ENCODE measurements around the gene GPR176.

The GPR176 gene

GRCh38 chr15:39935241-39935640, 15.2 kb upstream of the GPR176 start:
- H3K36me3 ChIP-seq (ENCODE audit: control insufficient read depth, insufficient read depth, low read length) = peaks cover 2% of the 10 kb centered on the region; the same call in 1 of the 2 replicates
- H3K4me3 ChIP-seq (replicated peaks; ENCODE audit: low read depth, low read length) = no peak overlapping the region
- TF ChIP-seq CTCF (IDR thresholded peaks at IDR 0.05; ENCODE audit: insufficient read depth, low read length, poor library complexity, severe bottlenecking) = no peak
- no peaks in the 10 kb centered on the region for H3K27me3 ChIP-seq (replicated peaks; ENCODE audit: control insufficient read depth, insufficient read depth, low read length)
- no peak for DNase-seq (ENCODE audit: extremely low read depth, insufficient read length)

- H3K4me3 ChIP-seq (replicated peaks; ENCODE audit: low read depth, low read length) = peak overlapping the region; percentile 69
- H3K36me3 ChIP-seq (ENCODE audit: control insufficient read depth, insufficient read depth, low read length) = no peaks in the 10 kb centered on the region
- TF ChIP-seq CTCF (IDR thresholded peaks at IDR 0.05; ENCODE audit: insufficient read depth, low read length, poor library complexity, severe bottlenecking) = no peak
- no peaks in the 10 kb centered on the region for H3K27me3 ChIP-seq (replicated peaks; ENCODE audit: control insufficient read depth, insufficient read depth, low read length)
- no peak for DNase-seq (ENCODE audit: extremely low read depth, insufficient read length)
Observed at GRCh38 chr15:39934397-39935071, 14.5 kb upstream of the GPR176 start.

- DNase-seq (ENCODE audit: extremely low read depth, insufficient read length) = no peak
- H3K27me3 ChIP-seq (replicated peaks; ENCODE audit: control insufficient read depth, insufficient read depth, low read length) = no peaks in the 10 kb centered on the region
- no peak for TF ChIP-seq CTCF (IDR thresholded peaks at IDR 0.05; ENCODE audit: insufficient read depth, low read length, poor library complexity, severe bottlenecking)
- no peak overlapping the region for H3K4me3 ChIP-seq (replicated peaks; ENCODE audit: low read depth, low read length)
- no peaks in the 10 kb centered on the region for H3K36me3 ChIP-seq (ENCODE audit: control insufficient read depth, insufficient read depth, low read length)
Observed at GRCh38 chr15:39931615-39932014, 11.5 kb upstream of the GPR176 start.

GRCh38 chr15:39926526-39926925, 6.5 kb upstream of the GPR176 start:
- Histone ChIP-seq H3K27me3 (replicated peaks; ENCODE audit: control insufficient read depth, insufficient read depth, low read length) (no peaks in the 10 kb centered on the region), H3K4me3 (replicated peaks; ENCODE audit: low read depth, low read length) (no peak overlapping the region), H3K36me3 (ENCODE audit: control insufficient read depth, insufficient read depth, low read length) (no peaks in the 10 kb centered on the region)
- TF ChIP-seq CTCF (IDR thresholded peaks at IDR 0.05; ENCODE audit: insufficient read depth, low read length, poor library complexity, severe bottlenecking) = no peak
- no peak for DNase-seq (ENCODE audit: extremely low read depth, insufficient read length)

- no peaks in the 10 kb centered on the region for H3K27me3 ChIP-seq (replicated peaks; ENCODE audit: control insufficient read depth, insufficient read depth, low read length)
- no peak for TF ChIP-seq CTCF (IDR thresholded peaks at IDR 0.05; ENCODE audit: insufficient read depth, low read length, poor library complexity, severe bottlenecking)
- H3K4me3 ChIP-seq (replicated peaks; ENCODE audit: low read depth, low read length) = no peak overlapping the region
- no peaks in the 10 kb centered on the region for H3K36me3 ChIP-seq (ENCODE audit: control insufficient read depth, insufficient read depth, low read length)
- DNase-seq (ENCODE audit: extremely low read depth, insufficient read length) = no peak
Observed at GRCh38 chr15:39925112-39925842, 5.2 kb upstream of the GPR176 start.

All from GM06990 (cell line).